SU-DHL-6 (cell line): ENCODE measurements around the gene NUP210.
A peak's percentile ranks its signal among the peaks of the same experiment; 100 is the strongest.

Source experiments
- H2AFZ ChIP-seq: fragments of 200-600 bp; sonication (generic); 2 replicates; pipeline ENCODE4 v1.6.1; 2014; ENCODE audit warnings: low read depth, mild to moderate bottlenecking, moderate library complexity, mixed read lengths, antibody characterized with exemption, low read length; ENCODE audit not compliant: severe bottlenecking
- H3F3A ChIP-seq: fragments of 200-600 bp; shearing (Covaris generic); 2 replicates; pipeline ENCODE4 v1.6.0; 2016; ENCODE audit warnings: antibody characterized with exemption, mild to moderate bottlenecking; ENCODE audit not compliant: insufficient read depth
- H3K27ac ChIP-seq: fragments of 200-600 bp; sonication (generic); 2 replicates; pipeline ENCODE4 v1.5.1; 2016; ENCODE audit warnings: low read depth, mild to moderate bottlenecking, low read length, moderate library complexity, mixed read lengths
- H3K27me3 ChIP-seq: fragments of 200-600 bp; sonication (generic), shearing (Covaris generic); 2 replicates; pipeline ENCODE4 v1.6.0; 2014; ENCODE audit warnings: mild to moderate bottlenecking, low read length
- H3K36me3 ChIP-seq: fragments of 200-600 bp; sonication (generic); 2 replicates; pipeline ENCODE4 v1.6.1; 2014; ENCODE audit warnings: mild to moderate bottlenecking, low read length, mixed read lengths
- H3K4me2 ChIP-seq: fragments of 300-600, 200-600 bp; shearing (Covaris generic), sonication (generic); 2 replicates; pipeline ENCODE4 v1.6.0; 2014; ENCODE audit warnings: low read length, low read depth, mild to moderate bottlenecking; ENCODE audit not compliant: poor library complexity, severe bottlenecking
- H3K4me3 ChIP-seq: fragments of 200-600 bp; sonication (generic); 2 replicates; pipeline ENCODE4 v1.5.1; 2014; ENCODE audit warnings: antibody characterized with exemption, low read length, mild to moderate bottlenecking, mixed read lengths; ENCODE audit not compliant: insufficient read depth, poor library complexity, severe bottlenecking
- H3K79me2 ChIP-seq: fragments of 200-600 bp; sonication (generic); 2 replicates; pipeline ENCODE4 v1.6.1; 2014; ENCODE audit warnings: mild to moderate bottlenecking, low read length, moderate library complexity; ENCODE audit not compliant: insufficient read depth
- H3K9ac ChIP-seq: fragments of 200-600 bp; sonication (generic); 2 replicates; pipeline ENCODE4 v1.7.0; 2014; ENCODE audit warnings: mild to moderate bottlenecking, low read length
- H3K9me2 ChIP-seq: fragments of 200-600 bp; sonication (generic); replicated peaks from 2 replicates; pipeline ENCODE4 v1.6.1; 2014; ENCODE audit warnings: low read length; ENCODE audit not compliant: insufficient read depth
- H3K9me3 ChIP-seq: fragments of 200-600 bp; sonication (generic); 2 replicates; pipeline ENCODE4 v1.6.1; 2014; ENCODE audit warnings: low read length, mixed read lengths; ENCODE audit not compliant: insufficient read depth
- H4K20me1 ChIP-seq: fragments of 200-600 bp; sonication (generic); 2 replicates; pipeline ENCODE4 v1.6.1; 2014; ENCODE audit warnings: low read depth, mild to moderate bottlenecking, antibody characterized with exemption, low read length, moderate library complexity, mixed read lengths
- CTCF ChIP-seq: fragments of 200-600 bp; sonication (generic); IDR thresholded peaks from one replicate; pipeline ENCODE4 v1.5.1; 2017; ENCODE audit warnings: antibody characterized with exemption, mild to moderate bottlenecking, low read length, moderate library complexity; ENCODE audit not compliant: insufficient read depth, poor library complexity, severe bottlenecking
- EZH2phosphoT487 ChIP-seq: fragments of 200-600 bp; sonication (generic), shearing (Covaris generic); conservative IDR thresholded peaks from 2 replicates; pipeline ENCODE4 v1.6.1; 2018; ENCODE audit warnings: mild to moderate bottlenecking, antibody characterized with exemption, low read length, moderate library complexity, mixed read lengths

The NUP210 gene

DNA sequence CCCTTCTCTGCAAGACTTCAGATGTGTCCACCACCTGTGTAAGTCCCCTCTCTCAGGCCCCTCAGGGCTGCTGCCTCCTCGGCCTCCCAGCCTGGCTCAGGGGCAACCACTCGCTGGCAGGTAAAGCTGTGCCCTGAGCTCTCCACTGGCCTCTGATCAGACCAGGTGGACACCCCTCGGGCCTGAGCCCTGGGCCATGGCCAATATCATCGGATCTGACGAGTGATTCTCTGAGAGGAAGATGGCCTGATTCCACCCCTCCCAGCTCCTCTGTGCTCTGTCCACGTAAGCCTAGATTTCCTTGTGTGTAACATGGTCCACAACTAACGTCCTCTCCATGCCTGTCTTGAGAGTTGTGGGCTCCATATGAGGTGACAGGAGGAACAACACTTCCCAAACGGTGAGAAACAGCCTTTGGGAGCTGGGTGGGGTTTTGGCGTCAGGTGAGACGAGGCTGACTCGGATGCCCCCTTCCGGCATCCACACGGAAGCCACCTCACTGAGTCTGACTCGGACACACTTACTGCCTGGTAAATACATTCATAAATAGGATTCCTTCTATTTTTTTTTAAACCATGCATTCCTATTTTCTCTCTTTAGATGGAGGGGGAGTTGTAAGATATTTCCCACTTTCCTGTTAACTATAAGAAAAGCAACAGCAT lies 86.8 kb downstream of the NUP210 start:
- Histone ChIP-seq H3K9me3 (no peaks in the 10 kb centered on the region), H3K4me2 (peak overlapping the region; percentile 45), H3K9me2 (no peaks in the 10 kb centered on the region), H2AFZ (no peak overlapping the region), H3K27ac (peak overlapping the region; percentile 95), H3K27me3 (no peaks in the 10 kb centered on the region), H3K4me3 (no peak overlapping the region), H3K79me2 (peaks cover 6% of the 10 kb centered on the region; the same call in 1 of the 2 replicates), H3K9ac (peak overlapping the region; percentile 33; the same call in 1 of the 2 replicates), H4K20me1 (no peaks in the 10 kb centered on the region), H3F3A (peaks cover 31% of the 10 kb centered on the region), H3K36me3 (peaks cover 25% of the 10 kb centered on the region)
- TF ChIP-seq CTCF = no peak
- TF ChIP-seq EZH2phosphoT487 = no peak

- Histone ChIP-seq H3K27ac (peak overlapping the region; percentile 95), H3K27me3 (no peaks in the 10 kb centered on the region), H3F3A (peaks cover 31% of the 10 kb centered on the region), H3K79me2 (peaks cover 6% of the 10 kb centered on the region; the same call in 1 of the 2 replicates), H3K9ac (peak overlapping the region; percentile 33; the same call in 1 of the 2 replicates), H3K4me3 (no peak overlapping the region), H4K20me1 (no peaks in the 10 kb centered on the region), H3K9me2 (no peaks in the 10 kb centered on the region), H3K36me3 (peaks cover 25% of the 10 kb centered on the region), H2AFZ (no peak overlapping the region), H3K9me3 (no peaks in the 10 kb centered on the region), H3K4me2 (peak overlapping the region; percentile 45)
- no peak for TF ChIP-seq CTCF
- TF ChIP-seq EZH2phosphoT487 = no peak
Measured at GRCh38 chr3:13332740-13333139, 87.4 kb downstream of the NUP210 start.

GRCh38 chr3:13332158-13332557 lies 88.0 kb downstream of the NUP210 start:
- no peaks in the 10 kb centered on the region for H4K20me1 ChIP-seq
- TF ChIP-seq CTCF = no peak
- TF ChIP-seq EZH2phosphoT487 = no peak
- H3F3A ChIP-seq = peaks cover 31% of the 10 kb centered on the region
- peak overlapping the region; percentile 36; the same call in 1 of the 2 replicates for H3K9ac ChIP-seq
- H3K9me2 ChIP-seq = no peaks in the 10 kb centered on the region
- peak overlapping the region; percentile 3 for H3K4me3 ChIP-seq
- H3K9me3 ChIP-seq = no peaks in the 10 kb centered on the region
- H3K79me2 ChIP-seq = peaks cover 6% of the 10 kb centered on the region; the same call in 1 of the 2 replicates
- no peak overlapping the region for H2AFZ ChIP-seq
- no peaks in the 10 kb centered on the region for H3K27me3 ChIP-seq
- H3K27ac ChIP-seq = peak overlapping the region; percentile 95
- peak overlapping the region; percentile 59 for H3K4me2 ChIP-seq
- H3K36me3 ChIP-seq = peaks cover 25% of the 10 kb centered on the region
